IPS-NIHi7 (cell line): Measurements from ENCODE around the gene VWA1.
"Not testable (repeated sequence)": the region's sequence is repeated elsewhere in the genome, so short reads cannot be mapped to it uniquely, and the experiment has no call there.

Experiments used
- DNase-seq: peaks from one replicate; pipeline ENCODE4 v3.0.0; 2012; ENCODE audit warnings: mixed read lengths; ENCODE audit errors: extremely low spot score

The VWA1 gene

GRCh38 chr1:1422465-1423244 is 12.8 kb upstream of the VWA1 start:
- peak; percentile 10 for DNase-seq

- no peak for DNase-seq
These were observed 12.3 kb upstream of the VWA1 start for GRCh38 chr1:1423245-1423597.

GRCh38 chr1:1424707-1425106 is 10.8 kb upstream of the VWA1 start:
- no peak for DNase-seq

DNA sequence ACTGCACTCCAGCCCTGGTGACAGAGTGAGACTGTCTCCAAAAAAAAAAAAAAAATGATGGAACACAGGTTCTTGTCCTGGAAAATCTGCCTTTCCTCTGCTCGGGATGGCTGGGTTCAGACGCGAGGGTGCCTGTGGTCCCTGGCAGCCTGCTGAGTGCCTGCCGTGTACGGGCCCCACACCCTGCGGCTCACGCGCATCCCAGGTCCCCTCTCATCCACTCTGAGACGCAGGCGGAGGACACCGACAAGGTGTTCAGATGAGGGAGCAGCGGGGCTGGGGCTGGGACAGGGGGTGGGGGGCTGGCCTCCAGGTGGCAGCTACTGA is 10.1 kb upstream of the VWA1 start:
- peak; percentile 41 for DNase-seq

DNA sequence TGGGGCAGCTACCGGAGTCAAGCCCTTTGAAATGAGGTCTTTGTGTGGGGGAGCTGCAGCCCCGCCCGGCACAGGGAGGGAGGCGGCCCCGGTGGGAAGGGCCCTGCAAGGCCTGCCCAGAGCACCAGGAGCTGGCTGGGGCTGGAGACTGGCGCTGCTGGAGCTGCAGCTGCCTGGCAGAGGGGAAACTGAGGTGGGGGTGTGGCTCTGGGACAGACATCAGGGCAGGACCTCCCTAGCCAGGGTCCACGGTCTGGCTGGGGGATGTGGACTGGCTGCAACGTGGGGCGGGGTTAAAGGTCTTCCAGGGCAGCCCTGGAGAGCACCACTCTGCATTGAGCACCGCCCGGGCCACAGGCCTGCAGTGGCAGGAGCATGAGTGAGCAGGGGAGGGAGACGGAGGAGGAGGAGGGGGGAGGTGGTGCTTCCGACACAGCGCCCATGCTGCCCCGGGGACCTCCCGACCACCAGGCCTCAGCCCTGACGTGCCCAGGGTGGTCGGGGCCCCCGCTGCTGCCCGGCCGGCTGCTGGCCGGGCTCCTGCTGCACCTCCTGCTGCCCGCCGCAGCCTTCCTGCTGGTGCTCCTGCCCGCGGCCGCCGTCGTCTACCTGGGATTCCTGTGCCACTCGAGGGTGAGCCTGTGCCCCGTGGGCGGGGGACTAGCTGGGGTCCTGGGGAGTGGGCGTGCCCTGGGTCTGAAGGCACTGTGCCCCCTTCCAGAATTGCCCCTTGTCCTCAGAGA is 9.6 kb upstream of the VWA1 start:
- DNase-seq, result peak; percentile 26

DNA sequence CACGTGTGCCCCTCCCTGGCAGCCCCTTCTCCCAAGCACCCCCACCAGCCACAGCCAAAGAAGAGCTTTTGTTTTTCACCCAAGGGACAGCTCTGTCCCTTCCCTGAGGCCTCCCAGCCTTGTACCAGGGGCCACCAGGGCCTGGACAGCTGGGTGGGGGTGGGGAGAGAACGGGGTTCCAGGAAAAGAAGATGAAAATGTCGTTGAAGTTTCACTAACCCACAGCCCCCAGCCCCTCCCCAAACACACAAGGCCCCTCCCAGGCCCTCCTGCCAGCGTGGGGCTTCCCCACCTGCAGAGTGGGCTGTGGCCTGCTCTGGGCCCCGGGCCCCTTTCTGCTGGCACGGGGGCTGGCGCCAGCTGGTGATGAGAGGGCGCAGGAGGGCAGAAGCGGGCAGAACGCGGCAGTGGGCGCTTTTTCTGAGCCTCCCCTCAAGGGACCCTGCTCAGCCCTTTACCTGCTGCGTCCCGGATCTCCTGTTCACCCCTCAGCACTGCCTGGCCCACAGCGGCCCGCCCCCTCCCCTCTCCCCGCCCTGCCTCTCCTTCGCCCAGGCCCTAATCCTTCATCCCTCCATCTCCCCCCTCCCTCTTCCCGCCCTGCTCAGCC is 8.9 kb upstream of the VWA1 start:
- peak; percentile 78 for DNase-seq

GRCh38 chr1:1427106-1427819 is 8.2 kb upstream of the VWA1 start:
- DNase-seq, result peak; percentile 45

GRCh38 chr1:1427820-1428148 is 7.7 kb upstream of the VWA1 start:
- DNase-seq, result peak; percentile 20

DNA sequence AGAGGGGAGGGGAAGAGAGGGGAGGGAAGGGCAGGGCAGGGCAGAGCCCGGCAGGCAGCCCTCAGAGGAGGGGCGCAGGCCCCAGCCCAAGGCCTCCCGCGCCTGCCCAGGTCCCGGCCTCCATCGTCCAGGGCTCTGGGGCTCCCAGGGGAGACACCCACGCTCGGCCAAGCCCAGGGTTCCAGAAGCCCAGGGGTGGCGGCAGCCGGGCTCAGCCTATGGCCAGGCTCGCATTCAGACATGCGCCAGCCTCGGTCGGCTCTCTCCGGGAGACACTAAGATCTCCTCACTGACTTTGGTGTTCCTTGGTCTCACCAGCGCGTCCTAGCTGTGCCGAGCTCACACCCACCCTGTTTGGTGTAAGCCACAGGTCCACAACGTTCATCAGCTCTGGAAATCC is 7.3 kb upstream of the VWA1 start:
- no peak for DNase-seq

DNA sequence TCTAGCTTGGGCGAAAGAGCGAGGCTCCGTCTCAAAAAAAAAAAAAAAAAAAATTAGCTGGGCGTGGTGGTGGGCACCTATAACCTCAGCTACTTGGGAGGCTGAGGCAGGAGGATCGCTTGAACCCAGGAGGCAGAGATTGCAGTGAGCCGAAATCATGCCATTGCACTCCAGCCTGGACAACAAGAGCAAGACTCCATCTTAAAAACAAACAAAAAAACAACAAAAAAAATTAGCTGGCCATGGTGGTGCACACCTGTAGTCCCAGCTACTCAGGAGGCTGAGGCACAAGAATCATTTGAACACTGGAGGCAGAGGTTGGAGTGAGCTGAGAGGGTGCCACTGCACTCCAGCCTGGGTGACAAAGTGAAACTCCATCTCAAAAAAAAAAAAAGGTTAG is 6.5 kb upstream of the VWA1 start:
- not testable (repeated sequence) for DNase-seq

GRCh38 chr1:1429671-1430073 is 5.8 kb upstream of the VWA1 start:
- no peak for DNase-seq

DNA sequence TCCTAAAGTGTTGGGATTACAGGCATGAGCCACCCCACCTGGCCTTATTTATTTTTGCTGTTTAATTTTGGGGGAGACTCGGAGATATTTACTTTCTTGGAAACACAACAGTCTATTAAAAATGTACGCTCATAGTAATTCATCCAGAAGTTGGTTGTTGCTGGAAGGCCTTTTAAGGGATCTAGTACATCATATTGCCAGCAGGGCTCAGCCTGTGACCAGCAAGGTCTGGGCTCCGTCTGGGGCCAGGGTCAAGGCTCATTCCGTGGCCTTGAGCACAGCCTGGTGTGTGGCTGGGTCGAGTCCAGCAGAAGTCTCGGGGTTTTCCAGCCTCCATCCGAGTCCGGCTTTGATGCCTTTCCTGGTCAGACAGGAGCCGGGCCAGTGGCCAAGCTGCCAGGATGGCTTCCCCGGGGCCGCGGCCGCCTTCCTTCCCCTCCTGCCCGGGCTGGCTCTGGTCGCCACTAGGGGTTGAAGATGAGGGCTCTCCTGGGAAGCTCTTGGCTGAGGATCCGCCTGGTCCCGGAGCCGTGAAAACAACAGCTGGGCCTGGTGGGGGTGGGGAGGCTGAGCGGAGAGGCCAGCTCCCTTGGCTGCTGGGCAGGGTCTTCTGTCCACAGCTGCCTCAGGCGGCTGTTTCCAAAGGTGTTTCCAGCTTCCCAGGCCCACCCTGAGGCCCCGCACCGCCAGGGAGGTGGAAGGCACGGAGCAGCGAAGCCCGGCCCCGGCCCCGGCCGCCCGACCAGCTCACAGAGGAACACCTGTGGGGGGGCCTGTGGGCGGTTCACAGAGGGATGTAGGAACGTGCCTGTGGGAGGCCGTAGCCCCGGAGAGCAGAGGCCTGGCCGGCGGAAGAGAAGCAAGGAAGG is 5.1 kb upstream of the VWA1 start:
- DNase-seq, result peak; percentile 68

DNA sequence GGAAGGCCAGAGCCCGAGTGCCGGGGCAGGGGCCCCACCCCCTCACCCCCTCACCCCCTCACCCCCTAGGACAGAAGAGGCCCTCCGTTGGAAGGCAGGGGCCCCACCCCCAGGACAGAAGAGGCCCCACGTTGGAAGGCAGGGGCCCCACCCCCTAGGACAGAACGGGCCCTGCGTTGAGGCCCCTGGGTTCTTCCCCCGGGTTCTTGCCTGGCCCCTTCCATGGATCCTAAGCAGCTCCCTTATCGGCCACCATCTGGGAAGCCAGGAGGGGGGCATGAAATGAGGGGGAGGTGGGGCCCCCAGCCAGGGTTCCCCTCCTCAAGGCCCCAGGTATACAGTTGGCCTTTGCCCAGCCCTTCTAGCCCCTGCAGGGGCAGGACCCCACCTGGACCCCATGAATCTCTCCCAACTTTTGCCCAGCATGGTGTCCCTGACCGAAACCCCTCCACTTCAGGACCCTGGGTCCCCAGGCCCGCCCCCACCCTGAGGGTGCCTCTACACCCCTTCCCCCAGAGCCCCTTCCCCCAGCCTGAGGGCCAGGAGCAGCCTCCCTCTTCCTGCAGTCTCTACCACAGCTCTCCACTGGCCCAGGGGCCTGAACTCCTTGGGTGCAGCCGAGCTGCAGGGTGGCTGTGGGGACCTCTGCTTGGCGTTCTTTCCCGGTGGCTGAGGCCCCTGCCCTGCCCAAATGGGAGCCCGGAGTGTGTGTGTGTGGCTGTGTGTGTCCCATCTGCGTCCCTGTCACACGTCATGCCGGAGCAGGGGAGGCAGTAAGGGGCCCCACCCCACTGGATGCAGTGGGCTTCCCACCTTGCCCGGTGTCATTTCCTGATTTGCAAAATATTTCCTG is 4.3 kb upstream of the VWA1 start:
- no peak for DNase-seq

- peak; percentile 34 for DNase-seq
These were observed 3.6 kb upstream of the VWA1 start for GRCh38 chr1:1431845-1432273.

- DNase-seq, result no peak
These were observed 3.1 kb upstream of the VWA1 start for GRCh38 chr1:1432274-1432950.

DNA sequence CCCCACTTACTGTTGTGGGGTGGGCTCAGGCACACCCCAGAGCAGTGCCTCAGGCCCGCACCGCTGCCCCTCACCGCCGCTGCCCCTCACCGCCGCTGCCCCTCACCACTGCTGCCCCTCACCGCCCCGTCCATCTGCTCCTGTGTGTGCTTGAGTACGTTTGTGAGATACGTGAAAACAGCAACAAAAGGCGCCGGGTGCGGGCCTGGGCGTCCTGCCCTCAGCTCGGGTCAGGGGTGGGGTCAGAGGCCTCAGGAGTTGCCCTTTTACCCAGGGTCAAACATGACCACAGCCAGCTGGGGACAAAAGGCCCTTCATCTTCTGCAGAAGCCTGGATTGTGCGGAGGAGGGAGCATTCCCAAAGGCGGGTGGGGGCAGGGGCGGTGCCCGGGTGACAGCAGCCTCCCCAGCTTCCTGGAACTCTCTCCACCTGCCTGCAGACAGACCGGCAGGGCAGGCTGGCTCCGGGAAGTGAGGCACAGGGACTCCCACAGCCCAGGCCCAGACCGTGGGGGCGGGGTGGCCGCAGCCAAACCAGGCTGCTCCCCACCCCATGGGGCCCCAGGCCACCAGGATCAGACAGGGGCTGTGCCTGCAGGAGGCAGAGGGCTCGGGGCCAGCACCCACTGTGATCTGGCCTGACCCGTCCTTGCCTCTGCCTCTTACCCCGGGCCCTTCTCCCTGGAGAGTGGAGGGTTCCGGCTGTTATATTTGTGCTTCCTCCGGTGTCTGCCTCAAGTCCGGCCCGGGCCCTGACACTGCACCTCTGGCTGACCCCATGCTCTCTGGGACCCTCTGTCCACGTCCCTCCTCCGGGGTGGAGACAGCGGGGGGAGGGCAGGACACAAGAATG is 2.3 kb upstream of the VWA1 start:
- peak; percentile 82 for DNase-seq

DNA sequence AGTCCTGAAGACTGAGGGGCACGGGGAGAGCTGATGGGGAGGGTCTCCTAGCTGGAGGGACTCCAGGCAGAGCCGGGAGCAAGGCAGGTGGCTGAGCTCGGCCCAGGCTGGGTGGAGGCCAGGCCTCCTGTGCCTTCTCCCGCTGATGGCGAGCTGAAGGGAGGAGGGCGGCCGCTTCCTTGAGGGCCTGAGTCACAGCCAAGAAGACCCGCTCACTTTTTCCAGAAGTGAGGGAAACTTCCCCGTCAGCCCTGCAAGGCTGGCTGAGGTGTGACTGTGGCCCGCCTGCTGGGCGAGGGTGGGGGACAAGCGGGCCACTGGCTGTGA is 1.7 kb upstream of the VWA1 start:
- peak; percentile 36 for DNase-seq

GRCh38 chr1:1434131-1434823 is 1.2 kb upstream of the VWA1 start:
- DNase-seq, result peak; percentile 67

- DNase-seq, result no peak
These were observed 725 bp upstream of the VWA1 start for GRCh38 chr1:1434824-1435105.
